HepG2 (cell line): ENCODE measurements around the gene C11orf21. TPM values are rescaled to one million over a fixed set of nuclear protein-coding genes. Genes with fewer than 3 reads are reported as not detected.

Experiments used
- ATAC-seq: fragments of 200-7000 bp; cut with Tn5 transposase; 3 replicates; pipeline ENCODE4 v1.9.1; 2020; ENCODE audit warnings: mild to moderate bottlenecking, moderate library complexity
- BruUV-seq: library from RNA; stranded (reverse); fragments of 400-500 nt; replicated peaks from 2 replicates; lab custom pipeline; 2021; lab: Mats Ljungman, UMichigan
- CTCF ChIA-PET: fragments of 300-600 bp; formaldehyde crosslinking; extraction: SDS; loops from one replicate; lab custom pipeline; 2021; ENCODE audit warnings: low total read pairs, inconsistent platforms, low intra/inter-chr PET ratio; lab: Yijun Ruan, JAX
- POLR2A ChIA-PET: fragments of 350-600 bp; sonication (Branson Sonifier 250); formaldehyde crosslinking; loops from one replicate; lab custom pipeline; 2020; ENCODE audit warnings: antibody characterized with exemption, inconsistent platforms; lab: Yijun Ruan, JAX
- DNase-seq: peaks from one replicate; pipeline ENCODE4 v3.0.0-alpha.2; 2015; ENCODE audit warnings: low spot score
- FAIRE-seq: peaks from 3 replicates; lab custom pipeline; 2011; peaks lifted over from hg19 to GRCh38; lab: Jason Lieb, UNC
- H2AFZ ChIP-seq: one replicate; pipeline ENCODE4 v1.6.1; 2011; ENCODE audit warnings: low read length, inconsistent platforms
- H3K27ac ChIP-seq: fragments of 300-600 bp; 3 replicates; pipeline ENCODE4 v1.8.0; 2011; ENCODE audit warnings: mixed run types, mild to moderate bottlenecking, mixed read lengths, low read length, inconsistent platforms; ENCODE audit not compliant: insufficient read depth; ENCODE audit errors: extremely low read length
- H3K27me3 ChIP-seq, 2 experiments: fragments of 200-600 bp in 1 of 2; 2 replicates in 1 of 2; 3 replicates in 1 of 2; pipeline versions ENCODE4 v1.6.0 to v1.8.0; 2011; ENCODE audit warnings: low read length in 2 of 2, mild to moderate bottlenecking in 2 of 2, moderate library complexity in 2 of 2, inconsistent platforms in 1 of 2; ENCODE audit not compliant: insufficient read depth in 2 of 2, control insufficient read depth in 1 of 2
- H3K36me3 ChIP-seq, 2 experiments: fragments of 200-600 bp in 1 of 2; replicated peaks in 1 of 2; 2 replicates in 1 of 2; 3 replicates in 1 of 2; pipeline versions ENCODE4 v1.5.1 to v1.8.0; 2011; ENCODE audit warnings: low read length in 2 of 2, inconsistent platforms in 1 of 2; ENCODE audit not compliant: insufficient read depth in 2 of 2, control insufficient read depth in 1 of 2
- H3K4me1 ChIP-seq: 2 replicates; pipeline ENCODE4 v1.5.1; 2012; ENCODE audit warnings: low read length, inconsistent platforms; ENCODE audit not compliant: insufficient read depth
- H3K4me2 ChIP-seq: 2 replicates; pipeline ENCODE4 v1.6.0; 2011; ENCODE audit warnings: low read depth, low read length, inconsistent platforms
- H3K4me3 ChIP-seq, 3 experiments: fragments of 200-600 bp in 1 of 3; sonication (generic), shearing (Covaris generic) in 1 of 3; replicated peaks in 1 of 3; 2 replicates each; pipeline ENCODE4 v1.5.1; 2011 to 2016; ENCODE audit warnings: low read length in 3 of 3, inconsistent platforms in 2 of 3, low read depth in 2 of 3, mild to moderate bottlenecking in 2 of 3, control low read depth in 1 of 3, mixed read lengths in 1 of 3; ENCODE audit not compliant: insufficient read depth in 1 of 3
- H3K79me2 ChIP-seq: one replicate; pipeline ENCODE4 v1.6.1; 2011; ENCODE audit warnings: low read length, inconsistent platforms; ENCODE audit not compliant: insufficient read depth
- H3K9ac ChIP-seq: 2 replicates; pipeline ENCODE4 v1.6.0; 2011; ENCODE audit warnings: mild to moderate bottlenecking, low read depth, low read length, inconsistent platforms; ENCODE audit not compliant: insufficient read depth
- H3K9me3 ChIP-seq: 2 replicates; pipeline ENCODE4 v1.5.1; 2012; ENCODE audit warnings: mild to moderate bottlenecking, low read length
- H4K20me1 ChIP-seq: 2 replicates; pipeline ENCODE4 v1.6.0; 2011; ENCODE audit warnings: inconsistent platforms, mild to moderate bottlenecking, low read length, moderate library complexity; ENCODE audit not compliant: insufficient read depth
- CBFB ChIP-seq: sonication (generic); formaldehyde crosslinking; IDR thresholded peaks from 2 replicates; pipeline ENCODE4 v1.4.0; 2020; ENCODE audit warnings: missing genetic modification reagents
- HOXA3 ChIP-seq: sonication (generic); formaldehyde crosslinking; IDR thresholded peaks from 2 replicates; pipeline ENCODE4 v1.5.0; 2020; ENCODE audit warnings: missing genetic modification reagents
- RBFOX2 ChIP-seq: fragments of 200-400 bp; formaldehyde crosslinking; IDR thresholded peaks from 2 replicates; pipeline ENCODE4 v1.6.1; 2017; ENCODE audit warnings: low read depth, mild to moderate bottlenecking, low read length
- SP2 ChIP-seq: sonication (generic); formaldehyde crosslinking; IDR thresholded peaks from 2 replicates; pipeline ENCODE4 v1.5.1; 2020; ENCODE audit warnings: mild to moderate bottlenecking, missing genetic modification reagents
- SRSF9 ChIP-seq: fragments of 200-400 bp; formaldehyde crosslinking; IDR thresholded peaks from 2 replicates; pipeline ENCODE4 v1.6.1; 2018; ENCODE audit warnings: borderline replicate concordance, mild to moderate bottlenecking, low read depth, low read length; ENCODE audit not compliant: insufficient read depth, poor library complexity, severe bottlenecking
- TAF1 ChIP-seq: sonication (generic); formaldehyde crosslinking; IDR thresholded peaks from 2 replicates; pipeline ENCODE4 v1.4.0; 2020; ENCODE audit warnings: missing genetic modification reagents
- TEAD3 ChIP-seq: optimal IDR thresholded peaks from 2 replicates; pipeline ENCODE3; 2016; ENCODE audit warnings: borderline replicate concordance
- ZC3H4 ChIP-seq: sonication (generic); formaldehyde crosslinking; IDR thresholded peaks from 2 replicates; pipeline ENCODE4 v1.4.0; 2020; ENCODE audit warnings: missing genetic modification reagents, borderline replicate concordance
- ZMYM4 ChIP-seq: sonication (generic); formaldehyde crosslinking; IDR thresholded peaks from 2 replicates; pipeline ENCODE4 v1.8.1; 2023; ENCODE audit warnings: mild to moderate bottlenecking, missing genetic modification reagents
- ZNF232 ChIP-seq: sonication (generic); formaldehyde crosslinking; IDR thresholded peaks from 2 replicates; pipeline ENCODE4 v1.4.0; 2020; ENCODE audit warnings: missing genetic modification reagents, borderline replicate concordance
- ZNF639 ChIP-seq: conservative IDR thresholded peaks from 2 replicates; pipeline ENCODE4 v1.6.1; 2018; ENCODE audit warnings: missing genetic modification reagents
- ZNF709 ChIP-seq: sonication (generic); formaldehyde crosslinking; IDR thresholded peaks from 2 replicates; pipeline ENCODE4 v1.5.0; 2020; ENCODE audit warnings: mild to moderate bottlenecking, missing genetic modification reagents
- ZSCAN20 ChIP-seq: sonication (generic); formaldehyde crosslinking; IDR thresholded peaks from 2 replicates; pipeline ENCODE4 v1.4.0; 2020; ENCODE audit warnings: missing genetic modification reagents, mild to moderate bottlenecking, borderline replicate concordance
- WGBS: methylation state at CpG from one replicate; pipeline ENCODE4 v1.1.6; 2017; ENCODE audit warnings: low lambda C conversion rate; 5-methylcytosine and 5-hydroxymethylcytosine counted together
- in situ Hi-C: cut with HindIII; loops from 2 replicates; pipeline ENCODE4 v1.10.0; 2017; ENCODE audit warnings: low pct_unique_long_range_greater_than_20kb; ENCODE audit not compliant: extremely low pct_ligation_motif_present
- intact Hi-C: fragments of 100-400 bp; cut with micrococcal nuclease; formaldehyde crosslinking; loops from one replicate; pipeline ENCODE4 v1.10.0; 2022; ENCODE audit not compliant: unreplicated experiment
- polyA plus RNA-seq, 8 experiments: library from polyadenylated mRNA; depleted of rRNA in 3 of 8; stranded (reverse) in 7 of 8; unstranded in 1 of 8; fragments of >200 nt; fragmentation: Illumina TruSeq in 4 of 8; extraction: Trizol in 4 of 8; gene quantifications; 2 replicates each; pipeline versions ENCODE4 v1.2.1 to v1.2.3, GENCODE V29; 2011 to 2016; ENCODE audit warnings: low read depth in 4 of 8, missing spikeins in 1 of 8, mixed read lengths in 1 of 8; ENCODE audit not compliant: insufficient read depth in 1 of 8
- total RNA-seq, 5 experiments: library from RNA; depleted of rRNA; stranded (reverse); fragments of >200 nt; fragmentation: Illumina TruSeq; extraction: Trizol; gene quantifications; 2 replicates each; pipeline ENCODE4 v1.2.3, GENCODE V29; 2016; ENCODE audit warnings: low read depth in 1 of 5
- TF ChIP-seq, protein P1 (sequence below): sonication (generic); formaldehyde crosslinking; IDR thresholded peaks from 2 replicates; pipeline ENCODE4 v1.8.0; 2022; ENCODE audit warnings: mild to moderate bottlenecking, missing genetic modification reagents; ENCODE audit not compliant: insufficient replicate concordance

C11orf21 gene
- total and polyA plus RNA-seq, 2 of the 13 experiments (the other 11 are each of a cell fraction or from before 2014, with no cell fraction given) = 0.08 TPM; not detected in 1

DNA sequence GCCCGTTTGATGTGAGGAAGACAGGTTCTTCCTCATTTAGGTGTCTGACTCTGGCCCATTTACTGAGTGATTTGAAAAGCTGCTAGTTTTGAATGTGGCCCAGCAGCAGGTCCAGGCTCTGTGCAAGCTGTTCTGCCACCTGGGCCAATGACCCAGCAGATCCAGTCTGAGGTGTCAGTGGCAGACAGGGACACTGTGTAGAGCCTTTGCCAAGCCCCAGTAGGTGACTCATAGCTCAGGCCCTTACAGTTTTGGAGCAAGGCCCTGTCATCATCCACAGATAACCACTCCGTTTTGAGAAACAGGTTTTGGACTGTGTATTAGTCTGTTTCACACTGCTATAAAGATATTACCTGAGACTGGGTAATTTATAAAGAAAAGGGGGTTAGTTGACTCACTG, 24.0 kb upstream of the C11orf21 start:
- no TSS peak for BruUV-seq
- CTCF ChIA-PET = no interaction called here
- no peak overlapping the region for H3K4me2 ChIP-seq
- ATAC-seq (no peak), FAIRE-seq (no peak), DNase-seq (no peak)
- peaks cover 6 to 51% of the 10 kb centered on the region in 2 experiments for H3K27me3 ChIP-seq
- no peak for TF ChIP-seq RBFOX2
- TF ChIP-seq ZNF232 (CRISPR knock-in tag) = no peak
- TF ChIP-seq TAF1 (CRISPR knock-in tag) = no peak
- TF ChIP-seq SP2 (CRISPR knock-in tag) = no peak
- no peak for TF ChIP-seq SRSF9
- TF ChIP-seq ZNF709 (CRISPR knock-in tag) = no peak
- TF ChIP-seq CBFB (CRISPR knock-in tag) = no peak
- TF ChIP-seq, protein P1, sequence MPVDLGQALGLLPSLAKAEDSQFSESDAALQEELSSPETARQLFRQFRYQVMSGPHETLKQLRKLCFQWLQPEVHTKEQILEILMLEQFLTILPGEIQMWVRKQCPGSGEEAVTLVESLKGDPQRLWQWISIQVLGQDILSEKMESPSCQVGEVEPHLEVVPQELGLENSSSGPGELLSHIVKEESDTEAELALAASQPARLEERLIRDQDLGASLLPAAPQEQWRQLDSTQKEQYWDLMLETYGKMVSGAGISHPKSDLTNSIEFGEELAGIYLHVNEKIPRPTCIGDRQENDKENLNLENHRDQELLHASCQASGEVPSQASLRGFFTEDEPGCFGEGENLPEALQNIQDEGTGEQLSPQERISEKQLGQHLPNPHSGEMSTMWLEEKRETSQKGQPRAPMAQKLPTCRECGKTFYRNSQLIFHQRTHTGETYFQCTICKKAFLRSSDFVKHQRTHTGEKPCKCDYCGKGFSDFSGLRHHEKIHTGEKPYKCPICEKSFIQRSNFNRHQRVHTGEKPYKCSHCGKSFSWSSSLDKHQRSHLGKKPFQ (CRISPR knock-in tag) = no peak
- no peak for TF ChIP-seq TEAD3 (CRISPR knock-in tag)
- no peak for TF ChIP-seq ZSCAN20 (CRISPR knock-in tag)
- TF ChIP-seq ZNF639 (CRISPR knock-in tag) = no peak
- no peak for TF ChIP-seq ZMYM4 (CRISPR knock-in tag)
- no peak for TF ChIP-seq ZC3H4 (CRISPR knock-in tag)
- TF ChIP-seq HOXA3 = no peak
- intact Hi-C loops (no loop called here), in situ Hi-C loops (no loop called here)
- 6% methylated on average over 2 of the region's 2 CpGs for WGBS
- no peaks in the 10 kb centered on the region for H3K4me1 ChIP-seq
- POLR2A ChIA-PET = no interaction called here
- no peak overlapping the region for H3K4me3 ChIP-seq
- H4K20me1 ChIP-seq = no peaks in the 10 kb centered on the region
- H3K27ac ChIP-seq = no peak overlapping the region
- no peak overlapping the region for H2AFZ ChIP-seq
- H3K36me3 ChIP-seq = no peaks in the 10 kb centered on the region
- H3K79me2 ChIP-seq = no peaks in the 10 kb centered on the region
- 0 out of 2 replicates have a peak, but pooled peaks cover 4% of the 10 kb centered on the region for H3K9me3 ChIP-seq
- H3K9ac ChIP-seq = no peak overlapping the region
